ENCODE results near the gene PRKCD.

PRKCD gene

DNA sequence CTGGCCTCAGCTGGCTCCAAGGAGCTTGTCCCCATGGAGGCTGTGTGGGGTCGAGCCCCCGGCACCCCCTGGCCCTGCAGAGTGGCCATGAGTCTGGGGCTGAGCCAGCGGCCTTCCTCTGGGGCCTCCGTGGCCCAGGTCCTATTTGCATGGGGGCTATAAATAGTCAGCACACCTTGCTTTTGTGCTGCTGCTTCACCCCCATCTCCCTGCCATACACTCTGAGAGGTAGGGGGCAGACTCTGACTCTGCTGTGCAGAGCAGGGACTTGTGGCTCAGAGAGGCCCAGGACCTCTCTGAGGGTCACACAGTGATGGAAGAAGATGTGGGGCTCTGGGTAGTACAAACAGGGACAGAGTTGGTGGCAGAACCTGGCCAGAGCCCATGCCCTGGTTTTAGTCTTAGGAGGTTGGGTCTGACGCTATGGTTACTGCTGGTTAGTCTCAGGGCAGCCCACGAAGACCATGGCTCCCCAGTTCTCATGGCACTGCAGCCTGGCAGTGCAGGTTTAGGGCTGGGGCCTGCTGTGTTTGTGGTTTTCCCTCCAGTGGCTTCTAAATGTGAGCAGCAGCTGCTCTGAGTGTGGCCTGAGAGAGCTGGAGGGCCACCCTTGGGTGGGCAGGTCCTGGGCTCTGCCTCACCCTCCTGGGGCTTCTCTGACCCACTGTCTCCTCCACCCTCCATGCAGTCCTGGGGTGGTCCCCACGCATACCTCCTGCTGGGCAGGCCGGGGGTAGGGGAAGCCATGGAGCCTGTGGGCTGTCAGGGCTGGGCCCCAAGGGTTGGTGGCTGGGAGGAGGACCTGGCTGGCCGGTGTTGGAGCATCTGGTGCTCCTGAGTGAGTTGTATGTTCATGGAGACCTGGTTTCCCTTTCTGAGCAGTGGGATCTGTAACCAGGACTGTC lies 13.6 kb downstream of the PRKCD start:
- POLR2A ChIA-PET: no interaction called here
- CTCF ChIA-PET: interaction anchor here (1.1 to 1.3 kb wide), 2 partner anchors 21 to 40 kb away, joined by 5 to 6 read pairs; no protein-coding TSS in a partner anchor
- no peak overlapping the region for H3K4me3 ChIP-seq (ENCODE audit: low read depth, low read length)
- no peak for DNase-seq (ENCODE audit: low read depth, low spot score)
- TF ChIP-seq, protein P1, sequence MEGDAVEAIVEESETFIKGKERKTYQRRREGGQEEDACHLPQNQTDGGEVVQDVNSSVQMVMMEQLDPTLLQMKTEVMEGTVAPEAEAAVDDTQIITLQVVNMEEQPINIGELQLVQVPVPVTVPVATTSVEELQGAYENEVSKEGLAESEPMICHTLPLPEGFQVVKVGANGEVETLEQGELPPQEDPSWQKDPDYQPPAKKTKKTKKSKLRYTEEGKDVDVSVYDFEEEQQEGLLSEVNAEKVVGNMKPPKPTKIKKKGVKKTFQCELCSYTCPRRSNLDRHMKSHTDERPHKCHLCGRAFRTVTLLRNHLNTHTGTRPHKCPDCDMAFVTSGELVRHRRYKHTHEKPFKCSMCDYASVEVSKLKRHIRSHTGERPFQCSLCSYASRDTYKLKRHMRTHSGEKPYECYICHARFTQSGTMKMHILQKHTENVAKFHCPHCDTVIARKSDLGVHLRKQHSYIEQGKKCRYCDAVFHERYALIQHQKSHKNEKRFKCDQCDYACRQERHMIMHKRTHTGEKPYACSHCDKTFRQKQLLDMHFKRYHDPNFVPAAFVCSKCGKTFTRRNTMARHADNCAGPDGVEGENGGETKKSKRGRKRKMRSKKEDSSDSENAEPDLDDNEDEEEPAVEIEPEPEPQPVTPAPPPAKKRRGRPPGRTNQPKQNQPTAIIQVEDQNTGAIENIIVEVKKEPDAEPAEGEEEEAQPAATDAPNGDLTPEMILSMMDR (IDR thresholded peaks at IDR 0.05; ENCODE audit: insufficient read depth, low read length, missing control alignments): no peak

DNA sequence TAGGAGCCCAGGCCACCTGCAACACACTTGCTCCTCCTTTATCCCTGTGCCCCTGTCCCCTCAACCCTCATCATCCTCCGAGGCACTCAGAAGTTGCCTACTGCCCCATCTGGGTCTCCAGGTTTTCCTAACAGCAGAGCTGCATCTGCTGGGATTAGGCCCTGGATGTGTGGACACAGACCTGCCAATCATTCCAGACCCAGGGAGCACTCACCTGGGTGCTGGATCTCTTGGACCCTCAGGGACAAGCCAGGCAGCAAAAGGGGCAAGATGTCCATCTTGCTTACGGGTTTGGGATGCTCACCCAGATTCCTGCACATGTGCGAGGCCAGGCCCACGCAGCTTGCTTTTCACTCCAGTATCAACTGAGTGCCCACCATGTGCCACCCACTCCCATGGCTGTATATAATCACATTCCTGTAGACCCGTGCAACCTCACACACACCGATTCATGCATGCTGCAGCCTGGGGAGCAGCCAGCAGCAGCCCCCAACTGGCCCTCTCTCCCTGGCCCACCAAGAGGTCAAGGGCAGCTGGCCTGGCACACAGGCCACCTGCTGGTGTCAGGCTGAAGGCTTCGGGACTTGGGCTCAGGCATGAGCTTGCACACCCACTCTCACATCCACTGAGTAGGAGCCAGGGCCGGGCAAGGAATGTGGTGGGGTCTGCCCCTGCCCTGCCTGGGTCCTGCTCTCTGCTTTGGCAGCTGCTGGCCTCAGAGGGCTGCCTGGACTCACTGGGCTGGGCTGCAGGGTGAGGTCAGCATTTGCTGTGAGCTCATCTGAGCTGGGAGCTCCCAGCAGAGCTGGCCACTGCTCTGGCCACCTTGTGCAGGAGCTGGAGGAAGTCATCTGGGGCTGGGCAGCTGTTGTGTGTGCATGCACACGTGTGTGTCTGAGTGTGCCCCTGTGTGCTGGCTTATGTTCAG lies 14.9 kb downstream of the PRKCD start:
- ChIA-PET CTCF (interaction anchor here (1.2 kb wide), 1 partner anchor 123 kb away, joined by 3 read pairs; no protein-coding TSS in a partner anchor), POLR2A (no interaction called here)
- no peak for DNase-seq (ENCODE audit: low read depth, low spot score)
- no peak overlapping the region for H3K4me3 ChIP-seq (ENCODE audit: low read depth, low read length)
- TF ChIP-seq, protein P1 (IDR thresholded peaks at IDR 0.05; ENCODE audit: insufficient read depth, low read length, missing control alignments): no peak

DNA sequence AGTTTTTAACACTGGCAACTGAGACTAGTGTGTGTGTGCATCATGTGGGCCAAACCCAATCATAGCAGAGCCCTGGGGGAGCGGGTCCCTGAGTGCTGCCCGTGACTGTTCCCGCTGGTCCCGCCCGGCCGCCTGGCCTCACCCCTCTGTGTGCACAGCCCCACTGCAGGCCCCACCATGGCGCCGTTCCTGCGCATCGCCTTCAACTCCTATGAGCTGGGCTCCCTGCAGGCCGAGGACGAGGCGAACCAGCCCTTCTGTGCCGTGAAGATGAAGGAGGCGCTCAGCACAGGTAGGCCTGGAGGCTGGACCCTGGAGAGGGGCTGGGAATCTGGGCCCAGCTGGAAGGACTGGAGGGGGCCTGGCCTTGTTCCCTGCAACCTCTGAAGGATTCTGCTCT lies 17.2 kb downstream of the PRKCD start:
- TF ChIP-seq, protein P1 (IDR thresholded peaks at IDR 0.05; ENCODE audit: insufficient read depth, low read length, missing control alignments): no peak
- no peak overlapping the region for H3K4me3 ChIP-seq (ENCODE audit: low read depth, low read length)
- POLR2A ChIA-PET: interaction anchor here (0.7 kb wide), 1 partner anchor 341 kb away, joined by 3 read pairs; no protein-coding TSS in a partner anchor
- CTCF ChIA-PET: interaction anchor here (0.9 to 1.8 kb wide), 2 partner anchors 18 to 68 kb away, joined by 3 to 5 read pairs; no protein-coding TSS in a partner anchor
- DNase-seq (ENCODE audit: low read depth, low spot score): no peak

DNA sequence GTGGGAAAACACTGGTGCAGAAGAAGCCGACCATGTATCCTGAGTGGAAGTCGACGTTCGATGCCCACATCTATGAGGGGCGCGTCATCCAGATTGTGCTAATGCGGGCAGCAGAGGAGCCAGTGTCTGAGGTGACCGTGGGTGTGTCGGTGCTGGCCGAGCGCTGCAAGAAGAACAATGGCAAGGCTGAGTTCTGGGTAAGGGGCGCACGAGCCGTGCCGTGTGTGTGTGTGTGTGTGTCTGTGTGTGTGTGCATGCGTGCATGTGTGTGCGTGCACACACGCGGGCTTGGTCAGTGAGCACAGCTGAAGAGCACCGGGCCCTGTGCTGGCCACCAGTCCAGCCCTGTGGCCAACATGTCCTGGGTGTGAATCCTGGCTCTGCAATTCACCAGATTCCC lies 18.6 kb downstream of the PRKCD start:
- no peak overlapping the region for H3K4me3 ChIP-seq (ENCODE audit: low read depth, low read length)
- ChIA-PET POLR2A (no interaction called here), CTCF (interaction anchor here (1.2 to 1.8 kb wide), 2 partner anchors 17 to 45 kb away, joined by 5 to 6 read pairs; no protein-coding TSS in a partner anchor)
- TF ChIP-seq, protein P1 (IDR thresholded peaks at IDR 0.05; ENCODE audit: insufficient read depth, low read length, missing control alignments): no peak
- DNase-seq (ENCODE audit: low read depth, low spot score): no peak

DNA sequence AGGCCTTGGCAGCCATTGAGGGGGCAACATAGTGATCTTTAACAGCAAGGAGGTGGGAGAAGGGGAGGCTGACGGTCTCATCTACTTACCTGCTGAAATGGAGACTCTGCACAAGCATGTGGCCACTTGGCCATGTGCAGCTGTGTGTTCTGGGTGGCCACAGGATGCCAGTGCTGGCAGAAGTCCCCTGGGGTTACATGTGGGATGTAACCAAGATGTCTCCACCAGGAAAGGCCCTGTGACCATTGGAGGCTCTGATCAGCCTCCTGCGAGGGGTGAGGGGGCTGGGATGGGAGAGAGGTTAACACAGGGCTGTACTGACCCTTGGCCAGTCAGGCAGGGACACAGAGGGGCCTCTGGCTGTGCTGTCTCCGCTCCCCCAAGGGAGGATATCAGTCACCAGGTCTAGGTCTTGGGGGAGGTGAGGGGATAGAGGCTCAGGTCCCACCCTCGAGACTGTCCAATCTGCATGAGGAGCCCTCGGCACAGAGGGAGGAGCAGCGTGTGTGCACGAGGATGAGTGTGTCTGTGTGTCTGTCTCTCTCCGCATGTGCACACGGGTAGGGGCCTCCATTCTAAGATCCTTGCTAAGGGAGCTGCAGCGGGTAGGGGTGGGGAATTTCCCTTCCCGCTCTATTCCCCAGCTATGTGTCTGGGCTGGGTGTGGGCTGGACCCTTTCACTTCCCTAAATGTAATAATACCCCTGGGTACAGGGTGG lies 19.5 kb downstream of the PRKCD start:
- TF ChIP-seq, protein P1 (IDR thresholded peaks at IDR 0.05; ENCODE audit: insufficient read depth, low read length, missing control alignments): no peak
- ChIA-PET POLR2A (no interaction called here), CTCF (interaction anchor here (1.2 to 3.7 kb wide), 2 partner anchors 15 to 46 kb away, joined by 6 to 22 read pairs; no protein-coding TSS in a partner anchor)
- no peak for DNase-seq (ENCODE audit: low read depth, low spot score)
- no peak overlapping the region for H3K4me3 ChIP-seq (ENCODE audit: low read depth, low read length)
